GM21825 (cell line): Measurements from ENCODE around the gene AAR2.

Experiments used
- ATAC-seq: cut with Tn5 transposase; IDR thresholded peaks from one replicate; pipeline ENCODE4 v1.9.1; 2021; ENCODE audit warnings: mild to moderate bottlenecking, moderate library complexity; ENCODE audit not compliant: unreplicated experiment

Gene AAR2

GRCh38 chr20:36259177-36260061, 23.1 kb downstream of the AAR2 start:
- no peak for ATAC-seq

DNA sequence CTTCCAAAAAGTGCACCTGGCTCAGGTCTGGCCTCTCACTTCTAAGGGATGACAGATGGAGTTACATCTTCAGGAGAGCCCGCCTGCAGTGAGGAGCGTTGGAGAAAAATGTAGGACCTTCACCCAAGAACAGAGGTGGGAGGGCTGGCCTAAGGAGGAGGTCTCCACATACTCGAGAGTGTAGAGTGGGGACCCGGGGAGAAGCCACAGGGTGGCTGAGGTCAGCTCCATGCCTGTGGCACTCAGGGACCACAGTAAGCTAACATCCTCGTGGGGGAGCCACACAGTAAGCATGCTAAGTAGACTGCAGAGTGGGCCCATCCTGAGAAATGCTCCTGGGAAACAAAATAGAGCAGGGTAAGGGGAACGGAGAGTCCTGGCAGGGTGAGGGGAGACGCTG, 24.0 kb downstream of the AAR2 start:
- ATAC-seq, result no peak

DNA sequence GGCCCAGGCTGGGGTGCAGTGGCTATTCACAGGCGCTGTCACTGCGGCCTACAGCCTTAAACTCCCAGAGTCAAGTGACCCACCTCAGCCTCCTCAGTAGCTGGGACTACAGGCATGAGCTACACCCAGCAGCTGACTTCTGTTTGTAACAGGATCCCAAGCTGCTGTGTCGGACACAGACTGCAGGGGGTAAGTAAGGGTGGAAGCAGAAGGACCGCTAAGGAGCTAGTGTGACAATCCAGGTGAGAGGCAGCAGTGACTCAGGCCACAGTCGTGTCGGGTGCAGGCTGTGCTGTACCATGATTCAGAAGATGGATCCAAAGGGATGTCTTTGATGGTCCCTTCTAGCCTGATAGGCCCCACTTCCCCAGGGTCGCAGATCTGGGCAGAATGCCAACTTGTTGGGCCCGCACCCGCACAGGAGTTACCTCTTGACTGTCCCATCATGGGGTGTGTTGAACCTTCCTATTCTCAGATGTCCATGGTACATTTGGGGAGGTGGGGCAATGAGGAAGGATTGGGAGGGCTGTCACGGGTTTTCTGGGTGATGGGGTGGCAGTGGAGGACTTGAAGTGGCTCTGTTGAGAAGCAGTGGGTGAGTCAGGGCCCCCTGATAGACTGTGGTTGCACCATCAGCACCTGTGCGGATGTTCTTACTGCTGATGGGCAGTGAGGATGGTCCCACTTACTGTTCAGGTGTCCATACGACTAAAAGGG, 25.3 kb downstream of the AAR2 start:
- no peak for ATAC-seq

GRCh38 chr20:36262440-36262839, 26.2 kb downstream of the AAR2 start:
- ATAC-seq, result no peak

GRCh38 chr20:36264426-36265246, 28.4 kb downstream of the AAR2 start:
- no peak for ATAC-seq

- no peak for ATAC-seq
Measured at GRCh38 chr20:36266189-36266588, 29.9 kb downstream of the AAR2 start.

DNA sequence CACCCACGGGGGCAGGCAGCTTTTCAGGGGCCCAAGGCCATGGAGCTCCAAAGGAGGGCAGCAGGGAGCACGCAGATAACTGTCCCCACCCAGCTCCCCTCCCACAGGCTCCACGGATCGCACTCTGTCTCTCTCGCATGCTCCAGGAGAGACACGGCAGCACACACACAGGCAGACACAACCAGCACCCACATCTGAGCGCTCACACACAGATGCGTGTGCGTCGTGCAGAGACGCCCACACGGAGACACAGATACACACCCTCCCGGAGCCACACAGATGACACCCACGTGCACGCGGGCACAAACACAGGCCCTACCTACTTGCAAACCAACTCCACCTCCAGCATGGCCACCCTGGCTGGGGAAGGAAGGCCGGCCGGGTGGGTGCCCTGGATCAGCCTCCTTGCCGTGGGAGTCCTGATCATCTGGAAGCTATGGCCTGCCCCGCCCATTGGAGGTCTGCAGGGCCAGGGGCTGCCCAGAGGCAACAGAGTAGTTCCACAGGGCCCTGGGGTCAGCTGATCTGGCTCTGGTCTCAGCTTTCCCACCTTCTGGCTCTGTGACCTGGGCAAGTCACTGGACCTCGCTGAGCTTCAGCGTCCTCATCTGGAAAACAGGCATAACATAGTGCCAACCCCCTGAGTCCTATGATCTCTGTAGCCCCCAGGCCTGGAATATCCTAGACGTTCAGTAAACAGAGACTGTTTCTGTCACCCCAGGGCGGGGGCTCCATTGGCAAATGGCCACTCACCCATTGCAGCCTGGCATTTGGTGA, 31.5 kb downstream of the AAR2 start:
- no peak for ATAC-seq

DNA sequence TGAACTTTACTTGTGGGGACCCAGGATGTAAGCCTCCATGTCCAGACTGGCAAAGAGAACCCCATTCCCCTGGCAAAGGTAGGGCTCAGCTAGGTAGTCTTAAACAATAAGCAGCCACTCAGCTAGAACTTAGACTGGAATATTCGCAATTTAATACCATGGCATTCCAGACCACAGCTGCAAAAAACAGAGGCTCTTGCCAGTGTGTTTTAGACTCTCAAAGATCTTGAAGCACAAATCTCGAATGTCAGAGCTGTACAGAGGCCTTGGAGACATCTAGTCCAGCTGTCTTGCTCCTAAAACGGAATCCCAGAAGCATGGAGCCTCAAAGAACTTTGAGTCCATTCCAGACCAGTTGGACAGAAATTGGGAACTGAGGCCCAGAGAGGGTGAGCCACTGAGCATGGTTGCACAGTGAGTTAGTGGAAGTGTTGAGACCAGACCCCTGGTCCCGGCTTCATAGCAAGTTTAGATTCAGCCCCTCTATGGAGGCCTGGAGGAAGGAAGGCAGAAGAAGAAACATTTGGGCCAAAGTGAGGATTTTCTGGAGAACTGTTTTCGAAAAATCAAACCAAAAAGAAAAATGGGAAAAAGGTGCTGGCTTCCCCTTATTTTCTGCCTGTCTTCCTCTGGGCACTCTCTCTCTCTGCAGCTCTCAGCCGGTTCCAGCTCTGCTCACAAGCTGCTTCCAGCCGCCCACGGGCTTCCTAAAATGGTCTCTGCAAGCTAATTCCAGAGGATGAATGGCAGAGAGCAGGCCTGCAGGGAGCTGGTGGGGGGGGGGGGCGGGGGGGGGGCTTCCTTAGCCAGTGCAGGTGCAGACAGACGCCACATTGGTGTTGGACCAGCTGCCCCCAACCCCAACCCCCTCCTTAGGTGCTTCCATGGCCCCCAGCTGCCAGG, 32.4 kb downstream of the AAR2 start:
- no peak for ATAC-seq

- no peak for ATAC-seq
Measured at GRCh38 chr20:36269507-36269906, 33.2 kb downstream of the AAR2 start.

DNA sequence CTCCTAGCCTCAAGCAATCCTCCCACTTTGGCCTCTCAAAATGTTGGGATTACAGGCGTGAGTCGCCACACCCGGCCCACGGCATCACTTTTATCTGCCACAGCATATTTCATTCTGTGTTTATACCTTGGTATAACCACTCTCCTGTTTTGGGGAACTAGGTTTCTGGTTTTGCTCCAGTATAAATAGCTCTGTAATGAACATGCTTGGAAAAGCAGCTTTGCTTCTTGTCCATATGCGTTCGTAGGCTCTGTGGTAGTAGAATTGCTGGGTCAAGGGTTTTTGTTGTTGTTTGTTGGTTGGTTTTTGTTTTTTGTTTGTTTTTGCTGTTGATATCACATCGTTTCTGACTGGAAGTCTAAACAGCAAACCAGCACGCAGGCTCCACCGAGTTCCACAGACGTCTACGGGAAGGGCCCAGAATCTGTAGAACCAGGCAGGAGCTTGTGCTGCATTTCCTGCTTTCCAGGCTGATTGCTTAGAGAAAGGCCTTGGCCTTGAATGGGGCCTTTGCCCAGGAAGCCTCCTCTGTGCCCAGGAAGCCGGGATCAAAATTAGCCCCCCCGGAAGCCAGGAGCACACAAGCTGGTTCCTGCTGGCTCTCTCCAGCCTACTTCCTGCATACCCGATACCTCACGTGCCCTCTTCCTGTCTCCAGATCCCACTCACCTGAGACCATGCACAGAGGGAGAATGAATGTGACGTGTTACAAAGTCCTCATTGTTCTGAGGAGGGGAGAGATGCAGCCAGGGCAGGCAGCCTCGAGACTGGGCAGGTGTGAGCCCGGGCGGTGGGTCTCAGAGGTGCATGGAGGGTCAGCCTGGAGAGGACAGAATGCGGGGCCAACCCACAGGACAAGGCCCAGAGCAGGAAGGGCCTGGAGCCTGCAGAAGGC, 34.7 kb downstream of the AAR2 start:
- ATAC-seq, result no peak

- no peak for ATAC-seq
Measured at GRCh38 chr20:36271639-36272546, 35.6 kb downstream of the AAR2 start.

GRCh38 chr20:36272547-36273220, 36.4 kb downstream of the AAR2 start:
- no peak for ATAC-seq

DNA sequence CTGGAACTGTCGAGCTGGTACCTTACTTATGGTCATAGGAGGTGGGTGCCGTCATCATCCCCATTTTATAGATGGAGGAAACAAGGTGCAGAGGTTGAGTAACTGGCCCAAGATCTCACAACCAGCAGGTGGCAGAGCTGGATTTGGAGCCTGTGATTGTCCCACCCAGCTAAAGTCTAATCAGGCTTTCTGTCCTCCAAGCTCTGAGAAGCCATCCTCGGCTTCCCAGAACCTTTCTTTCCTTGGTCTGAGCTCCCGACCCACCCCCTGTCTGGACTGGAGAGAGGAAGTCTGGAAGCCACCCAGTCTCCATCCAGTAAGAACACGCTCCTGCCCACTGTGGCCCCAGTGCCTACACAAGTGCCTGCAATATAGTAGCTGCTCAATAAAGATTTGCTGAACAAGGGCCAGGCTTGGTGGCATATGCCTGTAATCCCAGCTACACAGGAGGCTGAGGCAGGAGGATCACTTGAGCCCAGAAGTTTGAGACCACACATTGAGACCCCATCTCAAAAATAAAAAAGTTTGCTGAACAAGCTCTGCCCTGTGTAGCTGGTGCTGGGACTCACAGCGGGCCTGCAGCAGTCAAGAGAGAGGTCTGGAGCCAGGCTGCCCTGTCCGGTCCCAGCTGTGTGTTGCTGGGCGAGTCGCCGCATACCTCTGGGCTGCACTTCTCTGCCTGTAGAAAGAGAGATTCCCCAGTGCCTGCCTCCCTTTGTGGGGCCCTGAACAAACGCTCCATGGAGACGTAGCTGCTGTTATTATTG, 37.3 kb downstream of the AAR2 start:
- no peak for ATAC-seq

DNA sequence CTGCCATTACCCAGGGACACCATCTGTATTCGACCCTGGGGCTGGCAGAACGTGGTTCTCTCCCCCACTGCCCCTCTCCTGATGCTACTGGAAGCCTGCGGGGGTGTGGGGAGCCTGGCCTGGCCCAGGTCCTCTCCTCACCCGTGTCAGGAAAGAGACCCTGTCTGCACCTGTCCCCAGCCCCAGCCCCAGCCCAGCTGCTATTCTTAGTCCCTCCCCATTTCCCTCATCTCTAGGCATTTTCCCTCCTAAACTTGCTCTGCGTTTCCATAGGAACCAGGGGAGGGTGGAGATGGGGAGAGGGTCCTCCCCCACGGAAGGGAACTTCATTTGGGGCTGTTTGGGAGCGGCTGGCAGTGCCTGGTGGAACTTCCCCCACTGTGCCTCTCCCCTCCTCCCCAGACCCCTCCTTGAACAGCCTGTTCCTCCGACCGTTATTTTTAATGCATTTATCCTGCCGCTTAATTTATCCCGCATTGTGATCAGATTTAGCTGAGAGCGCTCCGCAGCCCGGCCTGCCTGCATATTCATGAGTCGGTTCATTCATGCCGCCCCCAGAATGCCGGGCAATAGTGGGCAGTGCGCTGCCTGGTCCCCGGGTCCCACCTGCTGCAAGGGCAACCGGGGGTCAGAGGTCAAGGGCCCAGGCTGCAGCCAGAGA, 38.0 kb downstream of the AAR2 start:
- ATAC-seq, result no peak

- ATAC-seq, result no peak
Measured at GRCh38 chr20:36275011-36275410, 38.7 kb downstream of the AAR2 start.
